ENCODE measurements around the gene HPGDS.
"Not testable (repeated sequence)": the region's sequence is repeated elsewhere in the genome, so short reads cannot be mapped to it uniquely, and the experiment has no call there.

- not testable (repeated sequence) for TF ChIP-seq SUZ12 (IDR thresholded peaks at IDR 0.05); PKNOX1 (IDR thresholded peaks at IDR 0.05); FOXM1 (IDR thresholded peaks at IDR 0.05; ENCODE audit: borderline replicate concordance)
These were observed 40.3 kb upstream of the HPGDS start for GRCh38 chr4:94382891-94383290.
